Daoy (cell line): ENCODE measurements around the gene VPS35L. TPM values are rescaled to one million over a fixed set of nuclear protein-coding genes. Genes with fewer than 3 reads are reported as not detected.

ENCODE experiments used
- DNase-seq: peaks from one replicate; pipeline ENCODE4 v3.0.0-alpha.2; 2015; ENCODE audit warnings: low read depth
- total RNA-seq: library from RNA; depleted of rRNA; stranded (reverse); fragments of >200 nt; shearing (Covaris generic); gene quantifications from 2 replicates; pipeline ENCODE4 v1.2.3, GENCODE V29; 2014

Gene VPS35L
- total RNA-seq, 1 experiment from 2014 or later: 11.8 TPM

DNA sequence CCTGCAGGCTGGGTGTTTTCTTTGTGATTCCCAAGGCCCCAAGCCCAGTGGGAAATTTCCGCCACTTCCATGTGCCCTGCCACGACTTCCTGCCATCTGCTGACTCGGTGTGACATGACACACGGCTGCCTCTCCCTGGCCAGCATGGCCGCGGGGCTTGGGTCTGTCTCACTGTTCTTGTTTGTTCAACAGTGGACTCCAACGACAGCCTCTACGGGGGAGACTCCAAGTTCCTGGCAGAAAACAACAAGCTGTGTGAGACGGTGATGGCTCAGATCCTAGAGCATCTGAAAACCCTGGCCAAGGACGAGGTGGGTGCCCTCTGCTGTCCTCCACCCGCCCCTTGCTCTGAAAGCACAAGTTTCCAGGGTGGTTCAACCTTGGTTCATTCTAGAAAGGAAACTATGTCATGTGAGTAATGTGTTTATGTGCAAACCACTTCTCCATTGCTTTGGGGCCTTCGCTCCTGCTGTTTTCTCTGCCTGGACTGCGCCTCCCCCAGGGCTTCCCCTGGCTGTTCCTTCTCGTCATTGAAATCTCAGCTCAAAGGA, 135.7 kb downstream of the VPS35L start:
- DNase-seq: peak; percentile 43

DNA sequence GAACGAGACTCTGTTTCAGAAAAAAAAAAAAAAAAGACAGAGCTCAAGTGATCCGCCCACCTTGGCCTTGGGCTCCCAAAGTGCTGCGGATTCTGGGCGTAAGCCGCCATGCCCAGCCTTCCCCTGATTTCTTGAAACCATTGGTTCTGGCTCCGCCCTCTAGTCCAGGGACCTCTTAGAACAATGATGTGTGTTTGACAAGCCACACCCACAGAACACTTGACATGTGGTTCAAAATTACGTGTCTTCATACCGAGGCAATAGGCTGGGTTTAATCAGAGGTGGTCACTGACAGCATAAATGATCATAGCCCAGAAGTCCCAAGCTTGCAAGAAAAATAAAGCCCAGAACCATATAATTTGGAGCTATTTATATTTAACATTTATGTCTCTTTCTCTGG, 139.5 kb downstream of the VPS35L start:
- DNase-seq: no peak

DNA sequence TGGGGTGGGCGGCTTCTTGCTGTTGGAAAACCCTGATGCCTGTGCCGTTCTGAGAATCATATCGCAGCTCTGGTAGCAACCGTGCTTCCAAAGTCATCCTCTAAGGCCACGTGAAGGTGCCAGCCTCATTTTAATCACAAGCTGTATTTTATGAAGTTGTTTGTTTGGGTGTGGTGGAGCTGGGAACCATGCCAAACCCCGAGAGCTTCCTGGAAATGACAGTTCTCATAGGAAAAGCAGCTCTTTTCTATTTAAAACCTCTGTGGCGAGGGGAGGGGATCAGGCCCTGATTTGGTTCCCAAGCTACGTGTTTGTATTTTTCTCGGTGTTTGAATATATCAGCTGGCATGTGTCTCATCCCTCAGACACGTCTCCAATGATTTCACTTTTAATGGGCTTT, 140.8 kb downstream of the VPS35L start:
- peak; percentile 86 for DNase-seq

DNA sequence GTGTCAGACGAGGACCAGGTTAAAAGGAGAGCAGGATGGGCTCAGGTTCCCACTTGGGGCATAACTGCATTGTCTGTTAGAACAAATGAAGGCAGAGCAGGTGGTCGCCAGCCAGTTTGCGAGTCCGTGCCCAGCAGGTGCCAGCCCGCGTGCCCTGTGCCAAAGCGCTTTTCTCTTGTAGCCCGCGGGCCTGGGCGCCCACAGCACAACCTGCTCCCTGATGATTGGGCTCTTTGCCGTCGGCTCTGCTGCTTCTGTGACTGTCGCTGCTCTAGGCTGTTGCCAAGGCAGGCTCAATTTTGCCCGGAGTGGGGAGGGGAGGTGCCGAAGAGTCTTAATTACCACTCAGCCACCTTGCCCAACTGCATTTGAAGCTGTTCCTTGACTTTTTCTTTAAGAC, 141.5 kb downstream of the VPS35L start:
- DNase-seq: no peak

DNA sequence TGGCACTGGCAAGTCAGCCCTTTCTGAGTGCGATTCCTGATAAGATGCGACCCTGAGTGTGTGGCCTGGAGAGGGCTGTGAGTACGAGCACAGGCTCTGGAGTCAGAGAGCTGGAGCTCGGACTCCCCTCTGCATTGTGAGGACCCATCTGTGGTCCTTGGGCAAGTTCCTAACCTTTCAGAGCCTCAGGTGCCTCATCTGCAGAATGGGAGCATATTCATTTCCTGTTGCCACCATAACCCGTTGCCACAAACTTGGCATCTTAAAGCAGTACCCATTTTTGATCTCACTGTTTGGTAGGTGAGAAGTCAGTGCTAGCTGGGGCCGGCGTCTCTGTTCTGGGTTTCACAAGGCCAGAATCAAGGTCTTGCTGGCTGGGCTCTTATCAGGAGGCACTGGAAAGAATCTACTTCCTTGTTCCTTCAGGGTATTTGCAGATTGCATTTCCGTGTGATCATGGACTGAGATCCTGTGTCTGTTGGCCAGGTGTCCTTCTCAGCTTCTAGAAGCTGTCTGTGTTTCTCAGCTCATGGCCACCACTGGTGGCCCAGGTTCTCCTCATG, 142.3 kb downstream of the VPS35L start:
- no peak for DNase-seq

DNA sequence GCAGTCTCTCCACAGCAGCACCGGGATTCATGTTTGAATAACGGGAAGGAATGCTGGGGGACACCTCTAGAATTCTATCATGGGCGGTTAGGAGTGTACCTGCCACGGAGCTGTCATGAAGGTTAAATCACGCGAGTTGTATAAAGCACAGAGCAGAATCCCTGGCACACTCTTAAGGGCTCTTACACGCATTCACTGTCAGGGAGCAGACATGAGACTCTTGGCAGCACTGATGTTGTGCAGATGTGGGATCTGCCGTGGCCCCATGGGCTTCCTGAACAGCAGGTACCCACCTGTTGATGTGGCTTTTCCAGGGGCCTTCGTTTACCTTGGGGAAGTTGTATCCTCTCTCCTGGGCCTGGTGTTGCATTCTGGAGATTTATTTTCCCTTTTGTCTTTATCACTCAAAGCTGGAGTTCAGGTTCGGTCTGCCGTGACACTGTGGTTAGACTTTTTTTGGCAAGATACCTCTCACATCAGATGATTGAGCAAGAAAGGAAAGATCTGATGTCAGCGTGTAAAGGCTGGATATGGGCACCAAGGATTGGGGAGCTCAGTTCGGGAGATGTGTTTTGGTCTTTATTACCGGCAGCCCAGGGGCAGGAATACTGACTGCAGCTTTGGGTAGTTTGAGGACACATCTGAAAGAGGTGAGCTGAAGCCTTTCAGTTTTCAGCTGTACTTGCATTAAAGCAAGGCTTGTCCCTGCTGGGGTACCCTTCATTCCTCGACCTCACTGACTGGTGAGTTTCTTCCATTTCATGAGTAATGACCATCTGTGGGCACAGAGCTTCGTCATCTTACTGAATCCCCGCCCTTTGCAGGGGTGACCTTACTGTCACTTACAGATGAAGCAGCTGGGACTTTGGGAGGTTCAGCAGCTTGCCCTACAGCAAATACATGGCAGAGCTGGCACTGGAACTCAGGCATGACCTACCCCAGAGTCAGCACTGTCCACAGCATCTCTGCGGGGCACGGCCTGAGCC, 143.3 kb downstream of the VPS35L start:
- DNase-seq: peak; percentile 25

DNA sequence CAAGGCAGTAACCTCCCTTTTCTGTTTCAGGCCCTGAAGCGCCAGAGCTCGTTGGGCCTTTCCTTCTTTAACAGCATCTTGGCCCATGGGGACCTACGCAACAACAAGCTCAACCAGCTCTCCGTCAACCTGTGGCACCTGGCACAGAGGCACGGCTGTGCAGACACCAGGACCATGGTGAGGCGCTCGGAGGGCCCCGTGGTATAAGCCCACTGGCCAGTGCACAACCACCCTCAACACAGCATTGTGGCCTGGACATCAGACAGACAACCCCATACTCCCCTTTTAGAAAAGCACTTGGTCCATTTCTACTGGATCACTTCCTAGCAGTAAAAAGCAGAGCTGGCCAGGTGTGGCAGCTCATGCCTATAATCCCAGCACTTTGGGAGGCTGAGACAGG, 144.0 kb downstream of the VPS35L start:
- no peak for DNase-seq

DNA sequence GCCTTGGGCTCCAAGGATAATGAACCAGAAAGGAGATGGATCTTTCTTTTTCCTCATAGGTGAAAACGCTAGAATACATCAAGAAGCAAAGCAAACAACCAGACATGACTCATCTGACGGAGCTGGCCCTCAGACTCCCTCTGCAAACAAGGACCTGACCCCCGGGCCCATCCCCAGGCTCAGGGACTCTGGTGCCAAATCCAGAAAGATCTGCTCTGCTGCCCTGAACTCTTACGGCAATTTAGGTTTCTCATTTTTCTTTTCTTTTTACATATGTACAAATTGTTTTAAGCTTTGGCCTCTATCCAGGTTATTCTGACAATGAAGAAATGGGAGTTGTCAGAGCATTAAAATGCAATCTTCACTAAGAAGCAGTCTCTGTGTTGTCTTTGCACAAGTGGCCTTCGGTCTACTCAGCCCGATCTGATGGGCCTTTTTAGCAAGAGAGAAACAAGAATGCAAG, 144.8 kb downstream of the VPS35L start:
- peak; percentile 64 for DNase-seq

DNA sequence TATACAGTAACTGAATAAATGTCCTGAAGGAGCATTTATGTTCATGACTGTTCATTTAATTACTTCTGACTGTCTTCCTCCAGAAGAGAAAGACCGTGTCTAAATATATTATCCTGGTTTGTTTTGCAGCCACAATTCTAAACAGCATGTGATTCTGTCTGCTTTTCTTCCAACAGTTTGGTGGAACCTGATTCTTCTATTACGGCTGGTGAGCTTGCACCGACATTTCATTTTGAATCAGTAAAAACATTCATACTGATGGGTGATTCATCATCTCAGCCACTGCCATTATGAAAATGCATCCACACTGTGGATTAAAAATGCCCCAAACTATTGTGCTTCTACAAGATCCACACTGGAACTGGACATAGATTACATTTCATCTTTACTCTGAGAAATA, 145.6 kb downstream of the VPS35L start:
- no peak for DNase-seq

DNA sequence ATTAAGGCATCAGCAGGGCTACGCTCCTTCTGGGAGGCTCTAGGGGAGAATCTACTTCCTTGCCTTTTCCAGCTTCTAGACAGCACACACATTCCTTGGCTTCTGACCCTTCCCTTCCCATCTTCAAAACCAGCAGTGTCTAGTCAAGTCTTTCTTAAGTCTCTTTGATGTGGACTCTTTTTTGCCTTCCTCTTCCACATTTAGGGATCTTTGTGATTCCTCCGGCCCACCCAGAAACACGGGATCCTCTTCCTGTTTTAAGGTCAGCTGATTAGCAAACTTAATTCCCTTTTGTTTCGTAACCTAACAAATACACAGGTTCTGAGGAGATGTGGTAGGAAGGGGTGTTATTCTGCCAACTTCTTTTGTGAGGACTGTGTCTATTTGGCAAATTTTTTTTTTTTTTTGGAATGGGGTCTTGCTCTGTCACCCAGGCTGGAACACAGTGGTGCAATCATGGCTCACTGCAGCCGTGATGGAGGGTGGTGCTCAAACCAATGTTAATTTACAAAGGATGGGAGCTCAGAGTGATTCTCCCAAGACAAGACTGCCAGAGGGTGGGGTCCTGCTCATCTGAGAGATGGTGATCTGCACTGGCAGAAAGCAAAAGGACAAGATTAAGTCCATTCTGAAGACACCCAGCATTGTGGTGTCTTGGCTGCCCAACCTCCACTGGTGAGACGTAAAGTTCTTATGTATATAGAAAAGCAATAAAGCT, 147.8 kb downstream of the VPS35L start:
- DNase-seq: no peak

DNA sequence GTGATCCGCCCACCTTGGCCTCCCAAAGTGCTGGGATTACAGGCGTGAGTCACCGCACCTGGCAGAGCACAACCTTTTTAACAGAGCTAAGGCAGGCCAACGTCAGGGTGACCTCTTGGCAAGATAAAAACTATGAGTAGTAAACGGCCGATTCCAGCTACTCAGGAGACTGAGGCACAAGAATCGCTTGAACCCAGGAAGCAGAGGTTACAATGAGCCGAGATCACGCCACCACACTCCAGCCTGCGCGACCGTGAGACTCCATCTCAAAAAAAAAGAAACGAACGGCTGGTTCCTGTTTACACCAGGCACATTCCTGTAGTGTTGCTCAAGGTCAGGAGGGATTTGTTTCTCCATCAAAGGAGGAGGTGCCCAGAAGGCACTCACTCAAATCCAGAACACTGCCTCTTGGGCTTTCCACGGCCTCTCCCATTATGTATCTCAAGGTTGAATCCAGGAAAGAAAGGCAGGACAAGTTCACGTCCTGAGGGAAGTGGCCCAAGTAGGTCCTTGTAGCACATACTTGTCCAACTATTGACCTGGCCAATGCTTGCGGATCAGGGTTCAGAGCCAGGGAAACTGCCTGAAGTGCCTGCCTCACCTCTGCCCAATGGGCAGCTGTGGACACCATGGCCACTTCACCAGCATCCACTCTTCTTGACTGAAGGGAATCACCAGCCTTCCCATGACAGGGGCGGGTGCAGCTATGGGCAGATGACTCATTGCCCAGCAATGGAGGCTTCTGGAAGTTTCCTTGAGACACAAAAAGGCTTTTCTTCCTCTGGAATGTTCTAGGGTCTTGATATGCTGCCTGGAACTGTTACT, 149.0 kb downstream of the VPS35L start:
- peak; percentile 37 for DNase-seq

DNA sequence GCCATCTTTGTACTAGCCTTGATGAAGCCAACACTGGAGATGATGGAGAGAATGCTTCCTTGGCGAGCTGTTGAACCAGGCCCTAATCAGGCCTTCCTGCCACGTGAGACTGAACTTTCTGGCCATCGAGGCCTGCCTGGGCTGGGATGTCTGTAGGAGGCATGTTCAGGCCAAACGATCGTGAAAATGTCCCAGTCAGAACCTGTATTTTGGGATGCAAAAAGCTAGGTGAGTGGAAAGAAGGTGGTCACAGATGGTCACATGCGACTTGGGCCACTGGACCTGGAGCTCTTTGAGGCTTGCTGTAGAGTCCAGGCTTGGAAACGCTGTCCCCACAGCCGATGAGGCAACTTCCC, 149.6 kb downstream of the VPS35L start:
- DNase-seq: no peak

DNA sequence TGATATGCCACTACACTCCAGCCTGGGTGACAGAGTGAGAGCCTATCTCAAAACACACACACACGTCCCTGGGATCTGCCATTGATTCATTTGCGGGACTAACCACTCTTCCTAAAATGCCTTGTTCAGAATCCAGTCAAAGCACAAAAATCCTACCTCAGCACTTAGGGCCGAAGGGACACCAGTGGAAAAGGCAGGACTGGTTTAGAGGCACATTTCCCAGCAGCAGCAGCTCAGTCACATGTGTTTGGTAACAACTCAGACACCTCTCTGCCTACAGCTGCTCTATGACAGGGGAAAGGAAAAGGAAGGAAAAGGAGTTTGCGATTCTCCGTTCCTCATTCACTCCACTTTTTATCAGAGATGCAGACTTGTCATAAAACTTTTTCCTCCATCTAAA, 150.3 kb downstream of the VPS35L start:
- DNase-seq: no peak

DNA sequence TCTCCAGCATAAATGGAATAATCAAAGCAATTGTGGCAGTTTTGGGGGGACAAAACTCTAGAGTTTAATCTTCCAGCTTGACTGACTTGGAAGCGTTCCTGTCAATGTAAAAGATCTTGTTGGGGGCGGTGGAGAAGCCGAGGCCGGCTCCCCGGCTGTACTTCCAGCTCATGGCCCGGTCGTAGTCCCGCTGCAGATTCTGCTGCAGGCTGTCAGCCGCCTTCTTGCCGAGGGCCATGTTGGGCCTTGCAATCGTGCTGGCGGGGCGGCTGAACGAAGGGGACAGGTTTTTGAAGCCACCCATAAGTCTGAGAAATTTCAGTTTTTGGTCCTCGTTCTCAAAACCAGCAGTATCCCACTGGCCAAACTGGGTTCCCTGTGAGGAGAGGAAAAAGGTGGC, 151.3 kb downstream of the VPS35L start:
- no peak for DNase-seq

DNA sequence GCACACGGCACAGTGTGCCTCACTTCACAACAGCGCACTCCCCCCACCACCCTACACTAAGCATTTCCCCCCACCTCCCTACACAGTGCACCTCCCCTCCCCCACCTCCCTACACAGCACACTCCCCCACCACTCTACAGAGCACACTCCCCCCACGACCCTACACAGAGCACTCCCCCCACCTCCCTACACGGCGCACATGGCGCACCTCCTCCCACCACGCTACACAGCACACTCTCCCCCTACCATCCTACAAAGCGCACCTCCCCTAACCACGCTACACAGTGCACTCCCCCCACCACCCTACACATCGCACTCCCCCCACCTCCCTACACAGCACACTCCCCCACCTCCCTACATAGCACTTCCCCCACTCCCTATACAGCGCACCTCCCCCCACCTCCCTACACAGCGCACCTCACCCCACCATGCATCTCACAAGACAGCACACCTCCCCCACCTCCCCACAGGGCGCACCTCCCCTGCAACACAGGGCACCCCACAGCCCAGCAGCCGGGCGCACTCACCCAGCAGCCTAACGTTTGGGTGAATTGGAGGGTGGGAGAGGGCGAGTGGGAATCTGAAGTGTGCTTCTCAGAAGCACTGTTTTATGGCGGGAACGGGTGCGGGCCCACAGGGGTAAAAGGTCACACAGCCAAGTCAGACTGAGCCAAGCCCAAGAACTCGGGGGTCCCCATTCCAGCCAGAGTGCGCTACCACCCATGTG, 152.2 kb downstream of the VPS35L start:
- no peak for DNase-seq

DNA sequence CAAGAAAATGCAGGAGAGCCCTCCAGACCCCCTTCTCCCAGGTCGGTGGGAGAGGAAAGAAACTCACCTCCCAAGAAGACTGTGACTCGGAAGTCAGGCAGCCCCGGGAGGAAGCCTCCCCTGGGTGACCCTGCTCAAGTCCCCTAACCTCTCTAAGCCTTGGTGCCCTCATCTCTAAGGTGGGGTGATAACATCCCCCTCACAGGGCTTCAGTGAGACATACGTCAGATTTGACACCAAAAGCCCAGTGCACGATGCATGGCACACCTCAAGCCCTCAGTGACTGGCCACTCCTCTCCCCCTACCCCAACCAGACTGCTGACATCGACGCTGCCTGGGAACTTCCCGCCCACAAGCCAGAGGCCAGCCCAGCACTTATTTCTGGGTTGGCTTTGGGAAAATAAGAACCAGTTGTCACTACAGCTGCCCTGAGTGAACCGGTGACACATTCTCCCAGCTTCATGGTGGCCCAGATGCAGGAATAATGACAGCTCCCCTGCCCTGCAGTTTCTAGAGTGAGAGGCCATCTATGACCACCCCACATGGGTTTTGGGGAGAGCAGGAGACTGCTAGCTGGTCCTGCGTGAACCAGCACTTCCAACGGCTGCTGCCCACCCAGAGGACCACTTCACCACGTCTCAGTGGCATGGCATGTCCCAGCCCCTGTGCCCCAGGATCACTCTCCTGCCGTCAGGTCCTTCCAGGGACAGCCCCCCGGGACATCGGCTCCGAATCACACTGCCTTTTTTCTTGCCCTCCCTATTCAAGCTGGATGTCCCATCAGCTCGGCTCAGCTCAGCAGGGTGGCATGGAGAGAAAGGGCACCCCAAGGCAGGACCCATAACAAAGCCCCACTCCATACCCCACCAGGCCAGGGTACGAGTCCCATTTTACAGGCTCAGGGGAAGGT, 153.0 kb downstream of the VPS35L start:
- DNase-seq: no peak

DNA sequence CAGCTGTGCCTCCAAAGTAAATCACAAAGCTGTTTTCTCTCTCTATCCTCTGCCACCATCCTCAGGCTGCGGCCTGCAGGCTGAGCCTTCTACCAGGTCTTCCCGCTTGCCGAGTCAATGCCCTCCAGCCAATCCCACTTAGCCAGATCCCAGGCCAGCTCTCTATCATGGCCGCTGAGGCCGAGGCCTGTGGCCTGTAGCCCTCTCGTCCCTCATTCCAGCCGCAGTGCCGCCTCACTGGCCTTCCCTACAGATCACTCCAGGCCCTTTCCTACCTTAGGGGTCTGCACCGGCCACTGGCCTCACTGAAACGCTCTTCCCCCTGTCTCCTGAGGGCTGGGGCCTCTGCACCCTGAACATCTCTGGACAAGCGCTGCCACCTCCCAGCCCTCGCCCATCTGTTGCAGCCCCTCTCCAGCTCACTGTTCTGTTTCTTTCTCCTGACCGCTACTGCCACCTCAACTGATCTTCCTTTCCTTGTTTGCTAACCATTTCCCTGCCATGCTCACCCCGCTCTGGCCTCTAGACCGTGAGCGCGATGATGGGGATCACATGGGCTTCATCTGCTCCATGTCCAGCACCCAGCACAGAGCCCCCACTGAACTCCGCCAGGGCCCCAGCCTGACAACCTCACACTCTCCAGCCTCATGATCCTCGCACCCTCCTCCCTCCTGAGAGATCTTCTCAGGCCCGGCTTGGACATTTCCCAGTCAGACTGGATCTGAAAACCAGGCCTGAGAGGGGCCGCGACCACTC, 154.1 kb downstream of the VPS35L start:
- no peak for DNase-seq

DNA sequence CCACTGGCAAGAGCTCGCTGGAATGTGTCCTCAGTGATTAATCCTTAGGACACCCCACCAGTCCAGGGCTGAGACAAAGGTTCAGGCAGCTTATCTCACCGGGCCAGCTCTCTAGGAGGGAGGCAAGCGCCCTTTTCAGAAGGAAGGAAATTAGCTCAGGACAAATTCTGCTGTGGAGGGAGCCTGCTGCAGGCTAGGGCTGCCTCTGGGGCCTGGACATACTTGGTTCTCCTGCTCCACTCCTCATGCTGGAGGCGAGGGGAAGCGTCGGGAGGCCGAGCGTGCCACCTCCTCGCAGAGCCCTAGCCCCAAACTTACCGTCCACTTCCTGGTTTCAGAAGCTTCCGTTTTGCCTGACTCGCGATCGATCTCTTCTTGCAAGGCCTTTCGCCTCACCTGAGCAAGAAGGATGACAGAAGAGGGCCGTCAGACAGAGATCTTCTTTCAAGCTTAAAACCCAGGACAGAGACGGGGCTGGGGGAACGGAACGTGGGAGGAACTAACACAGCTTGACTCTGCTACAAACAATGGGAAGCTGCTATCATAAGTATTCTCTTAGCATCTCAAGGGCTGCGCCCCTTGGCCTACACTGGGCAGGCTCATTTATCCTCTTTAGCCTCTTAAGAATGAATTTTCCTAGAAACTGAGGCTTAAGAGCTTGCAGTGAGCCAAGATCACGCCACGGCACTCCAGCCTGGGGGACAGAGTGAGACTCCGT, 154.8 kb downstream of the VPS35L start:
- no peak for DNase-seq
